ENCODE data around the gene RWDD2A.
A peak's percentile ranks its signal among the peaks of the same experiment; 100 is the strongest.
"Not testable (repeated sequence)": the region's sequence is repeated elsewhere in the genome, so short reads cannot be mapped to it uniquely, and the experiment has no call there.

Gene RWDD2A

GRCh38 chr6:83192871-83193746, at the start of gene RWDD2A, which contains the start of gene PGM3:
Gene RWDD2A, plus strand, starts transcription at chr6:83193357. Its CDS starts 1,095 bp downstream, at chr6:83194452.
Gene PGM3, minus strand, starts transcription at chr6:83193265. Its CDS starts 2,253 bp downstream, at chr6:83191012.
- DNase-seq (ENCODE audit: low read depth): peak; percentile 70

- DNase-seq (ENCODE audit: low read depth): no peak
Measured at GRCh38 chr6:83151114-83151513, 42.0 kb upstream of the RWDD2A start.

DNA sequence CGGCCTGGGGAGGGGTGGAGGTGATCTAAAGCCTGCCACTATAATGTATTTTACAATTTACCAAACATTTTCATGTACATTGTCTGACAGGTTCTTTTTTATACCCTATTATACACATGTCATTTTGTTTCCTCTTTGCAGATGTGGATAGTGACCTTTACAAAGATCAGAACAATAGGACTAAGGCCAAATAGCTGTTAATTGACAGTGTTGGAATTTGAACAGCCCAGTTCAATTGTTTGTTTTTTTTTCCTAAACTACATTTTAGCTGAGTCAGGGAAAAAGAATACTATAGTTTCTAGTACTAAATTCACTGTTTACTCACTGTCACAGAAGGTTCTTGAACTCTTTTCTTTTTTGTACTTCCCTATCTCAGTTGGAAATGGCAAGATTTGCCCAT, 40.2 kb upstream of the RWDD2A start:
- no peak for DNase-seq (ENCODE audit: low read depth)

- DNase-seq (ENCODE audit: low read depth): no peak
Measured at GRCh38 chr6:83153883-83154521, 39.2 kb upstream of the RWDD2A start.

DNA sequence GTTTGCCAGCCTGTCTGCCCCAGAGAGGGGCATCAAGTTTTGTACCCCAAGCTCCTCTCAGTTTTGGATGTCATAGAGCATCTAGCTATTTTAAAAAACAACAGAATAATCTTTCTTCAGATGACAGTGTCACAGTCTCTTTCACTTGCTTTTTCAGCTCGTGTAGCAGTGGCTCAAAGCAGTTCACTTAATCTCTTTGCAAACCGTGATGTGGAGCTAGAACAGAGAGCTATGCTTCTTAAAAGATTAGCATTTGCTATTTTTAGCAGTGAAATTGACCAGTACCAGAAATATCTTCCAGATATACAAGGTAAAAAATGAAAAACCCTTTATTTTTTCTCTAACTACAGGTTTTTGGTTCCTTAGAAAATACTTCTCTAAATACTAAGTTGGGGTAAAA, 37.4 kb upstream of the RWDD2A start:
- DNase-seq (ENCODE audit: low read depth): no peak

GRCh38 chr6:83160167-83160566, 33.0 kb upstream of the RWDD2A start:
- DNase-seq (ENCODE audit: low read depth): no peak

DNA sequence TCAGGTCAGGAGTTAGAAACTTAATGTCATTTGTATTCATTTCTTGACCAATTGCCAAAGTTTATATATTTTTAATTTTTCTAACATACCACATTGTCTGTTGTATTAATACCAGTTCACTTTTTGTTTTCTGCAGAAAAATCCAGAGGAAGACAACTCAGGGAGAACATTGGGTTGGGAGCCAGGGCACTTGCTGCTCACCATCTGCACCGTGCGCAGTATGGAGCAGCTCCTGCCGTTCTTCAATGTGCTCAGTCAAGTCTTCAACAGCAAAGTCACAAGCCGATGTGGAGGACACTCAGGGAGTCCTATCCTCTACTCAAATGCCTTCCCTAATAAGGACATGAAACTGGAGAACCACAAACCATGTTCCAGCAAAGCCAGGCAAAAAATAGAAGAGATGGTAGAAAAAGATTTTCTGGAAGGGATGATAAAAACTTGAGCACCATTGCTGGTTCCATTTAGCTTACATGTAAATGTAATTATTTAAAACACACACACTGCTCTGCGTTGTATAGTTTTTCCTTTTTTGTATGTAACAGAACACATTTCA, 25.4 kb upstream of the RWDD2A start:
- DNase-seq (ENCODE audit: low read depth): no peak

DNA sequence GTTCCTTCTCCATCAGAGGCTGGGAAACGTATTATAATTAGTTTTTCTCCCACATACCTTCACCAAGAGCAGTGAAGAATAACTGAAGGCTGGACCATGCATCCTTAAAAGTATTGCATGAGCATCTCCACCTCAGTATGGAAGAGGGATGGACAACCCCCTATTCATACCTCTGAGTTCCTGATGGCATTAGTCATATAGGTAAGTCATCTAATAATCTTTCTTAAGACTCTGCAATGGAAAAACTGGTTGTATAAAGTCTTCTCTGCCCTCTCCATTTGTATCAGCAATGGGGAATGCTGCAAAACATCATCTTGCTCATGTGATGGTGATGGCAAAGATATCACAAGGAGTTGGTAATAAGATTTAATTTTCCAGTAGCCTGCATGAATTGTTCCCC, 24.6 kb upstream of the RWDD2A start:
- no peak for DNase-seq (ENCODE audit: low read depth)

DNA sequence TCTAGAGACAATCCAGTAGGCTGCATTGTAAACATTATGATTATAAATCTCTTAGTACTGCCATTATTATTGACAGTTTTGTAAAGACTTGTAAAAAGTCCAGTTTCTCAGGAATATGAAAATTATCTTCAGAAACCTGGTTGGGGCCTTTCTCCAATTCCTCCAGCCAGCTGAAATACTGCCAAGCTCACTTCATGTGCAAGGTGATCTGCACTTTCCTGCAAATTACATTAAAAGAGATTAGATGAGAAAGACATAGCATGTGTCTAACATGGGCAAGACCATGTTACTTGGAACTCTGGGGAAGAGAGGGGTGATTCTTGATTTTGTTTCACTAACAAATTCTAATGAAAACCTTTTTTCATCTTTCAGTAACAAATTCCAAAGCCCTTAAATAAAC, 24.1 kb upstream of the RWDD2A start:
- DNase-seq (ENCODE audit: low read depth): no peak

DNA sequence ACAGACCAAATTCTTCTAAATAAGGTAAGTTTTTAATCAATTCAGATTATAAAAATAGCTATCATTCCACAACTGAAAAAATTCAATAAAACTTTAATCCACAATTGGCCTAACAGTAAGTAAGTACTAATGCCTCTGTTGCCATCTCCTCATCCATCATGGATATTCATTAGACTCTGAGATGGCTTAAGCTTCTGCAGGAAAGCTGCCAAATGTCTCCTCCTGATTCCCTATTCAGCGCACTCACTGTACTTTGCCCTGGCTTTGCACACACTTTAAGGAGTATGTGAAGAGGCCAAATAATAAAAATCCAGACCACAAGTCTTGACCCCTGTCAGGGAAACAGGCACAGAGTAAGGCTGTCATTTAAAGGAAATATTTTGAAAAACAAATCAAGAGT, 23.6 kb upstream of the RWDD2A start:
- DNase-seq (ENCODE audit: low read depth): no peak

DNA sequence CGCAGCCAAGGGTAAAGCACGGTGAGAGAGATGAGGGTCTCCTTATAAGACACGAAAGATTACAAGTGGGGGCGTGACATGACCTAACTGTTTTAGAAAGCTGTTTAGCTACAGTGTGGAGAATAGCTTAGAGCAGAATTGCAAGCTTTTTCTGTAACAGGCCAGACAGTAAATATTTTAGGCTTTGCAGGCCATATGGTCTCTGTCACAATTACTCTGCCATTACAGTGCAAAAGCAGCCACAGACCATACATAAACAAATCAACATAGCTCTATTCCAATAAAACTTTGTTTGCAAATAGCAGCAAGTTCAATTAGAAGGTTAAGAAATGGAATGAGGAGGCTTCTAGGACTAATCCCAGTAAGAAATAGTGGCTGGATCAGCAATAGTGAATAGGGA, 16.9 kb upstream of the RWDD2A start:
- no peak for DNase-seq (ENCODE audit: low read depth)

GRCh38 chr6:83180426-83180950, 12.7 kb upstream of the RWDD2A start:
- no peak for DNase-seq (ENCODE audit: low read depth)

GRCh38 chr6:83182114-83182513, 11.0 kb upstream of the RWDD2A start:
- no peak for DNase-seq (ENCODE audit: low read depth)

DNA sequence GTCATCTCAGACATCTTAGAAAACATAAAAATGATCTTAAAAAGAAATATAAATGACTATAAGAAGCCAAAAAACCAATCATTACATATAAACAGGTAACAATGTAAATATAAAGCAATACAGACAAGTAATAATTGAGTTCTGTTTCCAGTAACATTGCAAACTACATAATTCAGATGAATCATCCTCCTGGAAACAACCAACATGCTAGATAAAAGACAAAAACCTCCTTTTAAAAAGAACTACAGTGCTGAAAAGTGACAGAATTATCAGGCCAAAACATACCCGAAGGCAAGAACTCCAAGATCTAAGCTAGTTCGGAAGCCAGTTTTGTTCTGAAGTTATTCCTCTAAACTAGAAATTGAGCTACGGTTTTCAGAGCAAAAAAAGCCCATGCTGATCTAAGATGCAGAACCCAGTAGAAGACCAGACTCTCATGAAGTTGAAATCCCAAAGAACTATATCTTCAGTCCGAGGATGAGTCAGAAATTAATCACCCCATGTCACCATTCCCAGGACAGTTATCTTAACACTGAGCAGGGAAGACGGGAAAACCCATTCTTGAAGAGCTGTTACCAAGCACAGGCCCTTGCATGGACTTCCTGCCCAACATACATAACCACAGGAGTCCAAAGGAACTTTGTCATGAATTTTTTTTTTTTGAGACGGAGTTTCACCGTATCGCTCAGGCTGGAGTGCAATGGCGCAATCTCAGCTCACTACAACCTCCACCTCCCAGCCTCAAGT, 9.9 kb upstream of the RWDD2A start:
- DNase-seq (ENCODE audit: low read depth): no peak

- no peak for DNase-seq (ENCODE audit: low read depth)
Measured at GRCh38 chr6:83185096-83185495, 8.1 kb upstream of the RWDD2A start.

DNA sequence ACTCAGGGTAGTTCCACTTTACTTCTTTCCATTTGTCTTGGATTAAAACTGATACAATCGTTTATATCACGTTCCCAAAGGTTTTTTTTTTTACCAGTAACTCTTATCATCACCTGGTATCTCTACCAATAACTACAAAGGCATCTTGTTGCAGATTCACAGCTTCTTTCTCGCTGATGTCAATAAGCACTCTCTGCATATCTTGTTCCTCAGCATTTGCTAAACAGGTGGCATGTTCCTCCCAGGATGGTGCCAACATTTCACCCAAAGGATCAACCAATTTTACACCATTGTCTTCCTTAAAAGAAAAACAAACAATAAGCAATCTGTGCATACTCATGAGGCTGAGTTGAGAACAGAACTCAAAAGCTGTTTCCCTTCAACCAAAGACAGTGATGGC, 4.7 kb upstream of the RWDD2A start:
- no peak for DNase-seq (ENCODE audit: low read depth)

GRCh38 chr6:83190626-83191025, 2.5 kb upstream of the RWDD2A start:
- DNase-seq (ENCODE audit: low read depth): no peak

GRCh38 chr6:83191974-83192373, 1.2 kb upstream of the RWDD2A start:
- not testable (repeated sequence) for DNase-seq (ENCODE audit: low read depth)

DNA sequence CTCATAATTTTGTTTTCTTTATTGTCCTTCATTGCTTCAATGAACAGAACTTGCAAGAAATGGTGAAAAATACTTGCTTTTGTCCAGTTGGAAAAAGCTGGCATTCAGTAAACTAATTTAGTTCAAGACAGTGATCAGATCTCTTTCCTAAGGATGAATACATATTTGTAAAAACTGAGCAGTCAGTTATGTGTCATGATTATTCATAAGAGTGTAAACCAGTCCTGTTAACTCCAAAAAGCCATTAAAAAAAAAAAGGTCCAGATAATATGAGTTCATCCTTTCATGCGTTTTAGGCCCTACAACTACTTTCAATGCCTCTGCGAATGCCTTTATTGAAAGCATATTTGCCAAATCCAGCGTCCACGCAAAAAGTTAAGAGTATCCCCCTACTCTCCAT, 701 bp upstream of the RWDD2A start:
- DNase-seq (ENCODE audit: low read depth): no peak

DNA sequence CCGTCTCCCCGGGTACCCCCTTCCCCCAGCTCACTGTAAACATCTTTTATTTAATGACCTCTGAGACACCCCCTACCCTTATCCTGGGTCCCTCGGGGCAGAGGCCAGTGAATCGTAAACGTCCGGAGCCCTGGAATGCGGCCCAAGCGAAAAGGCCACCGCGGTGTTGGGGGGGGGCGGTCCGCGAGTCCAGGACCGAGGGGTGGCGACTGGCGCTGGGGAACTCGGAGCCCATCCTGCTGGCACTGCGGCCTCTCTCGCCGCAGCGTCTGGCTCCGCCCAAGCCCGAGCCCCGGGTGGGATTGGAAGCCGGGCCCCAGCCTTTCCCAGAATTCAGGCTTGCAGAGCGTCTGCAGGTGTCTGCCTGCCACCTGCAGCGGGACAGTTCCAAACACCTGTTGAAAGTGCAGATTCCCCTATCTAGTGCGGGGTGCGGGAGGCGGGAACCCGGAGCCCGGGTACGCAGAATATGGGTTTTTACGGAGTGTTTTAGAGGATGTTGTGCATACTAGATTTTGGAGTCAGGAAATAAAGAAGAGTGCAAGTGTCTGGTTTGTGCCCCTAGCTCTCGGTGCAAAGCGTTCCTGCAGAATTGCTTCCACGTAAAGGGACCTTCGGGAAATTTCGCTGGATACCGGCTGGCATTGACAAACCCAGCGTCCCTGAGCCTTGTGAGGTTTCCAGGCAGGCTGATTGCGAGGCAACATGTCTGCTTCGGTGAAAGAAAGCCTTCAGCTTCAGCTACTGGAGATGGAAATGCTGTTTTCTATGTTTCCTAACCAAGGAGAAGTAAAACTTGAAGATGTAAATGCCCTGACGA, 800 bp downstream of the RWDD2A start:
- peak; percentile 2 for DNase-seq (ENCODE audit: low read depth)

DNA sequence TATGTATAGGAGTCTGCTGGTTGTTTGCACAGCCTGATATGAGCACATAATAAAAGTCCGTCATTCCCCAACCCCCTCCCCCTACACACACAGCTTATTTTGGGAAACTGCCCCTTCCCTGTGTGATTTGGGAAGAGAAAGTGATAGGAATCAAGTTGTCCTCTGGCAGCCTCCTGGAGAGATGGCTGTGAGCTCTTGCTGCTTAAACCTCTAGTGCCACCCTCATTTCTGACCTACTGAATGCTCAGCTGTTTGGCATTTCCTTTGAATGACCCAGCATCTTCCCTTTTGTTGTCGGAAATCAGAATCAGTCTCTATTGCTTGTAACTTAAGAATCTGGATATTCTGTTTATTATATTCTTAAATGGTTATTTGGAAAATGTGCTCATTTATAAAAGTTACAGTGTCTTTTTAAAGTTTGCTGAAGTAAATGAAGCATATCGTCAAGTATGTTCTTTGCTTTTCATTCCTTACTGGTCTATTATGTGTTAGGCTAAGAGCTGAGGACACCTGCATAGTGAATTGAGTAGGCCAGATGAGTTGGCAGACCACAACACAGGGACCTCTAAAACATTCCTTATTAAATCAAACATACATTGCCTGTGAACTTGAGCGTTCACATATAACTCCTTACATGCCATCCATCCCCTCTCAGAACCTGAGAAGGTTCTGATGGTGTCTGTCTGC, 5.5 kb downstream of the RWDD2A start:
- no peak for DNase-seq (ENCODE audit: low read depth)
